H1 (cell line): Measurements from ENCODE around the gene CAMKK1.

Source experiments
- BCL11A ChIP-seq, 2 experiments: IDR thresholded peaks; one replicate each; pipeline ENCODE4 v1.6.1; 2011; ENCODE audit warnings: low read depth in 2 of 2, low read length in 2 of 2, mild to moderate bottlenecking in 2 of 2
- EZH2 ChIP-seq: fragments of 200-600 bp; sonication (generic); IDR thresholded peaks from 2 replicates; pipeline ENCODE4 v1.7.1; 2012; ENCODE audit warnings: low read depth, mild to moderate bottlenecking, moderate library complexity, low read length, inconsistent platforms; ENCODE audit not compliant: severe bottlenecking
- GABPA ChIP-seq: IDR thresholded peaks from 2 replicates; pipeline ENCODE4 v1.6.1; 2011; ENCODE audit warnings: mild to moderate bottlenecking, low read length, moderate library complexity, borderline replicate concordance; ENCODE audit not compliant: insufficient read depth
- POLR2A ChIP-seq, 2 experiments: IDR thresholded peaks; 1 replicate in 1 of 2; 2 replicates in 1 of 2; pipeline ENCODE4 v1.6.1; 2011; ENCODE audit warnings: low read depth in 2 of 2, low read length in 2 of 2, mild to moderate bottlenecking in 2 of 2; ENCODE audit errors: control extremely low read depth in 1 of 2
- POLR2AphosphoS5 ChIP-seq: IDR thresholded peaks from 2 replicates; pipeline ENCODE4 v1.6.1; 2011; ENCODE audit warnings: low read depth, low read length
- TAF1 ChIP-seq: IDR thresholded peaks from 2 replicates; pipeline ENCODE4 v1.6.1; 2011; ENCODE audit warnings: mild to moderate bottlenecking, low read depth, low read length
- TEAD4 ChIP-seq: IDR thresholded peaks from 2 replicates; pipeline ENCODE4 v1.6.1; 2012; ENCODE audit warnings: low read depth, low read length, inconsistent platforms, mixed read lengths
- TF ChIP-seq, protein P1 (sequence below): IDR thresholded peaks from 2 replicates; pipeline ENCODE4 v1.6.1; 2012; ENCODE audit warnings: inconsistent platforms
- TF ChIP-seq, protein P2 (sequence below), 3 experiments: IDR thresholded peaks; 1 replicate in 2 of 3; 2 replicates in 1 of 3; pipeline versions ENCODE4 v1.5.1 to v1.6.1; 2011; ENCODE audit warnings: low read length in 3 of 3, mild to moderate bottlenecking in 3 of 3, inconsistent platforms in 2 of 3, low read depth in 1 of 3, moderate library complexity in 1 of 3; ENCODE audit not compliant: insufficient read depth in 1 of 3; ENCODE audit errors: control extremely low read depth in 1 of 3

DNA sequence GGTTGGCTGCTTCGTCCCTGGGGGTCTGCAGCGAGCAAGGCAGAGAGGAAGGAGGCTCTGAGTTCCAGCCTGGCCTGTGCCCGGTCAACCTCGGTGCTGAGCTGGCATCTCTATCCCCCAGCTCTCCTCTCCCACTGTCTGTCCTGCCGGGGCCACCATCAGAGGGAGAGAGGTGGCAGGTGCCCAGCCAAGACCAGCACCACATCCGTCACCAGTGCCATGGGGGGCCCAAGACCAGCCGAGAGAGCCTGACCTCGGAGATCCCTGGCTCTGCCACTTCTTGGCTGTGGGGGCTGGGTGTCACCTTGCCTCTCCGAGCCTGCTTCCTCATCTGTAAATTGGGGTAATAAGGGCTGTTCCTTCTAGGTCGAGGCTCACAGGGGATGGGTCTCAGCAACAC, 24.0 kb upstream of the CAMKK1 start:
- TF ChIP-seq GABPA: no peak
- TF ChIP-seq TAF1: no peak
- no peak for TF ChIP-seq POLR2AphosphoS5
- TF ChIP-seq POLR2A (IDR thresholded peaks at IDR 0.05; ENCODE audit: control extremely low read depth in 1 of 2, low read depth in 2 of 2, low read length in 2 of 2): no peak
- TF ChIP-seq, protein P1, sequence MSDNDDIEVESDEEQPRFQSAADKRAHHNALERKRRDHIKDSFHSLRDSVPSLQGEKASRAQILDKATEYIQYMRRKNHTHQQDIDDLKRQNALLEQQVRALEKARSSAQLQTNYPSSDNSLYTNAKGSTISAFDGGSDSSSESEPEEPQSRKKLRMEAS: no peak
- no peak for TF ChIP-seq BCL11A (IDR thresholded peaks at IDR 0.05; ENCODE audit: low read depth in 2 of 2, low read length in 2 of 2)
- TF ChIP-seq, protein P2, sequence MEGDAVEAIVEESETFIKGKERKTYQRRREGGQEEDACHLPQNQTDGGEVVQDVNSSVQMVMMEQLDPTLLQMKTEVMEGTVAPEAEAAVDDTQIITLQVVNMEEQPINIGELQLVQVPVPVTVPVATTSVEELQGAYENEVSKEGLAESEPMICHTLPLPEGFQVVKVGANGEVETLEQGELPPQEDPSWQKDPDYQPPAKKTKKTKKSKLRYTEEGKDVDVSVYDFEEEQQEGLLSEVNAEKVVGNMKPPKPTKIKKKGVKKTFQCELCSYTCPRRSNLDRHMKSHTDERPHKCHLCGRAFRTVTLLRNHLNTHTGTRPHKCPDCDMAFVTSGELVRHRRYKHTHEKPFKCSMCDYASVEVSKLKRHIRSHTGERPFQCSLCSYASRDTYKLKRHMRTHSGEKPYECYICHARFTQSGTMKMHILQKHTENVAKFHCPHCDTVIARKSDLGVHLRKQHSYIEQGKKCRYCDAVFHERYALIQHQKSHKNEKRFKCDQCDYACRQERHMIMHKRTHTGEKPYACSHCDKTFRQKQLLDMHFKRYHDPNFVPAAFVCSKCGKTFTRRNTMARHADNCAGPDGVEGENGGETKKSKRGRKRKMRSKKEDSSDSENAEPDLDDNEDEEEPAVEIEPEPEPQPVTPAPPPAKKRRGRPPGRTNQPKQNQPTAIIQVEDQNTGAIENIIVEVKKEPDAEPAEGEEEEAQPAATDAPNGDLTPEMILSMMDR (IDR thresholded peaks at IDR 0.05; ENCODE audit: control extremely low read depth in 1 of 3, insufficient read depth in 1 of 3, low read depth in 1 of 3, low read length in 3 of 3): no peak
- no peak for TF ChIP-seq EZH2
- TF ChIP-seq TEAD4: no peak
